ENCODE measurements around the gene SELENOO. TPM values are rescaled to one million over a fixed set of nuclear protein-coding genes. Genes with fewer than 3 reads are reported as not detected.

Gene SELENOO
- total RNA-seq, 1 donor from 2014 or later: 24.7 TPM

- DNase-seq (ENCODE audit: low spot score, unreplicated experiment): no peak
- H3K27me3 Mint-ChIP-seq: no peaks in the 10 kb centered on the region
- no peaks in the 10 kb centered on the region for H3K4me1 Mint-ChIP-seq (ENCODE audit: low read depth)
- H3K9me3 Mint-ChIP-seq (ENCODE audit: low read depth): no peaks in the 10 kb centered on the region
- no peak overlapping the region for H3K27ac Mint-ChIP-seq
- H3K36me3 Mint-ChIP-seq (ENCODE audit: insufficient read depth): peaks cover 28% of the 10 kb centered on the region
- H3K4me3 Mint-ChIP-seq (ENCODE audit: low read depth): no peak overlapping the region
- no peak for TF ChIP-seq CTCF (IDR thresholded peaks at IDR 0.05; ENCODE audit: unreplicated experiment)
Measured at GRCh38 chr22:50208430-50208938, 7.7 kb downstream of the SELENOO start.

GRCh38 chr22:50208939-50209892, 8.4 kb downstream of the SELENOO start:
- no peaks in the 10 kb centered on the region for H3K9me3 Mint-ChIP-seq (ENCODE audit: low read depth)
- peaks cover 28% of the 10 kb centered on the region for H3K36me3 Mint-ChIP-seq (ENCODE audit: insufficient read depth)
- no peaks in the 10 kb centered on the region for H3K27me3 Mint-ChIP-seq
- no peak for TF ChIP-seq CTCF (IDR thresholded peaks at IDR 0.05; ENCODE audit: unreplicated experiment)
- DNase-seq (ENCODE audit: low spot score, unreplicated experiment): no peak
- H3K27ac Mint-ChIP-seq: no peak overlapping the region
- no peaks in the 10 kb centered on the region for H3K4me1 Mint-ChIP-seq (ENCODE audit: low read depth)
- H3K4me3 Mint-ChIP-seq (ENCODE audit: low read depth): no peak overlapping the region

- Mint-ChIP-seq H3K4me1 (ENCODE audit: low read depth) (no peaks in the 10 kb centered on the region), H3K4me3 (ENCODE audit: low read depth) (no peak overlapping the region), H3K27ac (peak overlapping the region; percentile 67), H3K36me3 (ENCODE audit: insufficient read depth) (peaks cover 29% of the 10 kb centered on the region), H3K9me3 (ENCODE audit: low read depth) (no peaks in the 10 kb centered on the region), H3K27me3 (no peaks in the 10 kb centered on the region)
- TF ChIP-seq CTCF (IDR thresholded peaks at IDR 0.05; ENCODE audit: unreplicated experiment): peak; percentile 82
- DNase-seq (ENCODE audit: low spot score, unreplicated experiment): no peak
Measured at GRCh38 chr22:50209893-50210292, 9.1 kb downstream of the SELENOO start.

- H3K27me3 Mint-ChIP-seq: no peaks in the 10 kb centered on the region
- H3K36me3 Mint-ChIP-seq (ENCODE audit: insufficient read depth): peaks cover 26% of the 10 kb centered on the region
- TF ChIP-seq CTCF (IDR thresholded peaks at IDR 0.05; ENCODE audit: unreplicated experiment): no peak
- H3K4me1 Mint-ChIP-seq (ENCODE audit: low read depth): no peaks in the 10 kb centered on the region
- no peaks in the 10 kb centered on the region for H3K9me3 Mint-ChIP-seq (ENCODE audit: low read depth)
- no peak for DNase-seq (ENCODE audit: low spot score, unreplicated experiment)
- no peak overlapping the region for H3K4me3 Mint-ChIP-seq (ENCODE audit: low read depth)
- H3K27ac Mint-ChIP-seq: no peak overlapping the region
Measured at GRCh38 chr22:50210378-50211139, 9.7 kb downstream of the SELENOO start.

- Mint-ChIP-seq H3K4me3 (ENCODE audit: low read depth) (no peak overlapping the region), H3K4me1 (ENCODE audit: low read depth) (no peaks in the 10 kb centered on the region), H3K9me3 (ENCODE audit: low read depth) (no peaks in the 10 kb centered on the region), H3K27ac (no peak overlapping the region), H3K27me3 (no peaks in the 10 kb centered on the region), H3K36me3 (ENCODE audit: insufficient read depth) (peaks cover 26% of the 10 kb centered on the region)
- no peak for DNase-seq (ENCODE audit: low spot score, unreplicated experiment)
- no peak for TF ChIP-seq CTCF (IDR thresholded peaks at IDR 0.05; ENCODE audit: unreplicated experiment)
Measured at GRCh38 chr22:50211147-50211546, 10.3 kb downstream of the SELENOO start.

All from progenitor cell of endocrine pancreas (in vitro differentiated cells).